NCI-H510A (cell line): Measurements from ENCODE around the gene VEPH1.
A peak's percentile ranks its signal among the peaks of the same experiment; 100 is the strongest.

ENCODE experiments used
- DNase-seq: peaks from one replicate; lab custom pipeline; 2025; lab: John Stamatoyannopoulos, UW

VEPH1 gene

GRCh38 chr3:157502916-157503595 is at the start of gene VEPH1:
VEPH1 (minus strand) TSS chr3:157503416; CDS start chr3:157495349, 8,067 bp downstream.
- no peak for DNase-seq

GRCh38 chr3:157551961-157552360 is 48.7 kb upstream of the VEPH1 start:
- no peak for DNase-seq

- no peak for DNase-seq
Observed at GRCh38 chr3:157549498-157549897, 46.3 kb upstream of the VEPH1 start.

GRCh38 chr3:157544501-157545130 is 41.4 kb upstream of the VEPH1 start:
- no peak for DNase-seq

- DNase-seq, result no peak
Observed at GRCh38 chr3:157543501-157544035, 40.4 kb upstream of the VEPH1 start.

GRCh38 chr3:157542711-157543500 is 39.7 kb upstream of the VEPH1 start:
- DNase-seq, result peak; percentile 38

- DNase-seq, result no peak
Observed at GRCh38 chr3:157541506-157542236, 38.5 kb upstream of the VEPH1 start.

- no peak for DNase-seq
Observed at GRCh38 chr3:157540656-157541055, 37.4 kb upstream of the VEPH1 start.

- DNase-seq, result no peak
Observed at GRCh38 chr3:157535667-157536066, 32.5 kb upstream of the VEPH1 start.

- no peak for DNase-seq
Observed at GRCh38 chr3:157534725-157535161, 31.5 kb upstream of the VEPH1 start.

- no peak for DNase-seq
Observed at GRCh38 chr3:157533298-157534070, 30.3 kb upstream of the VEPH1 start.

- peak; percentile 11 for DNase-seq
Observed at GRCh38 chr3:157532529-157533297, 29.5 kb upstream of the VEPH1 start.

- DNase-seq, result no peak
Observed at GRCh38 chr3:157531771-157532170, 28.6 kb upstream of the VEPH1 start.

- DNase-seq, result no peak
Observed at GRCh38 chr3:157531301-157531660, 28.1 kb upstream of the VEPH1 start.

GRCh38 chr3:157530637-157531300 is 27.6 kb upstream of the VEPH1 start:
- no peak for DNase-seq

GRCh38 chr3:157529751-157530150 is 26.5 kb upstream of the VEPH1 start:
- DNase-seq, result no peak

- DNase-seq, result no peak
Observed at GRCh38 chr3:157529085-157529484, 25.9 kb upstream of the VEPH1 start.

GRCh38 chr3:157527131-157527881 is 24.1 kb upstream of the VEPH1 start:
- DNase-seq, result no peak

GRCh38 chr3:157526036-157526435 is 22.8 kb upstream of the VEPH1 start:
- no peak for DNase-seq
